ENCODE measurements around the gene COL6A2. TPM values are rescaled to one million over a fixed set of nuclear protein-coding genes. Genes with fewer than 3 reads are reported as not detected.
"Not testable (repeated sequence)": the region's sequence is repeated elsewhere in the genome, so short reads cannot be mapped to it uniquely, and the experiment has no call there.

The COL6A2 gene
- total RNA-seq, 1 donor from 2014 or later, result 357 TPM

GRCh38 chr21:46124926-46125845 lies 27.3 kb downstream of the COL6A2 start:
- DNase-seq (ENCODE audit: low spot score), result no peak

GRCh38 chr21:46125846-46126301 lies 28.0 kb downstream of the COL6A2 start:
- DNase-seq (ENCODE audit: low spot score), result no peak

GRCh38 chr21:46126309-46127238 lies 28.7 kb downstream of the COL6A2 start:
- DNase-seq (ENCODE audit: low spot score), result no peak

GRCh38 chr21:46127239-46128105 lies 29.6 kb downstream of the COL6A2 start:
- no peak for DNase-seq (ENCODE audit: low spot score)

- DNase-seq (ENCODE audit: low spot score), result no peak
Observed at GRCh38 chr21:46128106-46128932, 30.4 kb downstream of the COL6A2 start.

- no peak for DNase-seq (ENCODE audit: low spot score)
Observed at GRCh38 chr21:46128933-46129571, 31.1 kb downstream of the COL6A2 start.

- no peak for DNase-seq (ENCODE audit: low spot score)
Observed at GRCh38 chr21:46129846-46130651, 32.1 kb downstream of the COL6A2 start.

GRCh38 chr21:46130831-46131587 lies 33.1 kb downstream of the COL6A2 start:
- DNase-seq (ENCODE audit: low spot score), result no peak

- DNase-seq (ENCODE audit: low spot score), result no peak
Observed at GRCh38 chr21:46131588-46131837, 33.6 kb downstream of the COL6A2 start.

GRCh38 chr21:46131838-46132651 lies 34.1 kb downstream of the COL6A2 start:
- DNase-seq (ENCODE audit: low spot score), result no peak

- DNase-seq (ENCODE audit: low spot score), result no peak
Observed at GRCh38 chr21:46135782-46136395, 38.0 kb downstream of the COL6A2 start.

- no peak for DNase-seq (ENCODE audit: low spot score)
Observed at GRCh38 chr21:46136739-46137349, 38.9 kb downstream of the COL6A2 start.

GRCh38 chr21:46137908-46138307 lies 40.0 kb downstream of the COL6A2 start:
- DNase-seq (ENCODE audit: low spot score), result no peak

- DNase-seq (ENCODE audit: low spot score), result no peak
Observed at GRCh38 chr21:46138383-46138970, 40.6 kb downstream of the COL6A2 start.

- no peak for DNase-seq (ENCODE audit: low spot score)
Observed at GRCh38 chr21:46139686-46140085, 41.8 kb downstream of the COL6A2 start.

- DNase-seq (ENCODE audit: low spot score), result not testable (repeated sequence)
Observed at GRCh38 chr21:46140352-46141003, 42.6 kb downstream of the COL6A2 start.
